Measurements from ENCODE around the gene FCN2.

DNA sequence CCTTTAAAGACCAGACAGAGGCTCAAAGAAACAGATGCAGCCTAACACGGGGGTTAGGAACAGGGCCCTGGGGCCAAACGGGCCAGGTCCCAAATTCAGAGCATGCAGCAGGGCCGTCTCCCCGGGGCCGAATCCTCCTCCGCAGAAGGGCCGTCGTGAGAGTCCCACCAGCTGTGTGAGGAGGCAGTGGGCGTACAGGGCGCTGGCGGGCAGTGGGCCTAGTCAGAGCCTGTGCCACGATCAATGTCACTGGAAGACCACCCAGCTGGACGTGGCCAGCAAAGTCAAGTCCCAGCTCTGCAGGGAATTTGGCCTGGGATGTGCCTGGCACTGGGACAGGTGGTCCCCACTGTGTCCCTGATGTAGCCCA lies 15.8 kb upstream of the FCN2 start:
- TF ChIP-seq CTCF (conservative IDR thresholded peaks at IDR 0.05; ENCODE audit: low read depth, low read length) = no peak
- no peak for TF ChIP-seq CEBPB (IDR thresholded peaks at IDR 0.05; ENCODE audit: low read depth, low read length)
- no peak for TF ChIP-seq POLR2A (IDR thresholded peaks at IDR 0.05; ENCODE audit: low read depth, low read length)
- TF ChIP-seq USF2 (IDR thresholded peaks at IDR 0.05; ENCODE audit: low read depth, low read length) = no peak
- TF ChIP-seq RFX5 (IDR thresholded peaks at IDR 0.05; ENCODE audit: low read depth, low read length) = no peak
- no peak for TF ChIP-seq RAD21 (IDR thresholded peaks at IDR 0.05; ENCODE audit: low read length)

Measured in IMR-90 (cell line).